Osteocyte (in vitro differentiated cells): ENCODE measurements around the gene IGSF22. TPM values are rescaled to one million over a fixed set of nuclear protein-coding genes. Genes with fewer than 3 reads are reported as not detected.

Source experiments
- DNase-seq: peaks from one replicate; pipeline ENCODE4 v3.0.0; 2021; ENCODE audit warnings: mixed read lengths; ENCODE audit not compliant: unreplicated experiment; ENCODE audit errors: extremely low spot score
- H3K27ac Mint-ChIP-seq: one replicate; pipeline ENCODE4 v1.8.0; 2021; ENCODE audit warnings: mild to moderate bottlenecking, mixed read lengths; ENCODE audit not compliant: unreplicated experiment
- H3K27me3 Mint-ChIP-seq: one replicate; pipeline ENCODE4 v1.8.0; 2021; ENCODE audit warnings: mixed read lengths; ENCODE audit not compliant: unreplicated experiment
- H3K36me3 Mint-ChIP-seq: one replicate; pipeline ENCODE4 v1.8.0; 2021; ENCODE audit warnings: mixed read lengths; ENCODE audit not compliant: unreplicated experiment
- H3K4me1 Mint-ChIP-seq: one replicate; pipeline ENCODE4 v1.8.0; 2021; ENCODE audit warnings: mixed read lengths; ENCODE audit not compliant: unreplicated experiment
- H3K4me3 Mint-ChIP-seq: one replicate; pipeline ENCODE4 v1.8.0; 2021; ENCODE audit warnings: mild to moderate bottlenecking, moderate library complexity, mixed read lengths; ENCODE audit not compliant: unreplicated experiment
- H3K9me3 Mint-ChIP-seq: one replicate; pipeline ENCODE4 v1.8.0; 2021; ENCODE audit warnings: mixed read lengths; ENCODE audit not compliant: unreplicated experiment
- CTCF ChIP-seq: fragments of 200-600 bp; sonication (generic); IDR thresholded peaks from 2 replicates; pipeline ENCODE4 v1.5.0; 2021; ENCODE audit warnings: antibody characterized with exemption, mild to moderate bottlenecking, moderate library complexity
- total RNA-seq: library from RNA; stranded (reverse); gene quantifications from 2 replicates; pipeline ENCODE4 v1.2.1, GENCODE V29; 2021

Gene IGSF22
- total RNA-seq, 1 donor from 2014 or later = not detected

GRCh38 chr11:18704045-18704645 is 21.8 kb downstream of the IGSF22 start:
- no peak overlapping the region for H3K27ac Mint-ChIP-seq
- H3K27me3 Mint-ChIP-seq = peaks cover 23% of the 10 kb centered on the region
- TF ChIP-seq CTCF = no peak
- no peaks in the 10 kb centered on the region for H3K9me3 Mint-ChIP-seq
- H3K4me1 Mint-ChIP-seq = peaks cover 13% of the 10 kb centered on the region
- no peak overlapping the region for H3K4me3 Mint-ChIP-seq
- no peaks in the 10 kb centered on the region for H3K36me3 Mint-ChIP-seq
- no peak for DNase-seq

DNA sequence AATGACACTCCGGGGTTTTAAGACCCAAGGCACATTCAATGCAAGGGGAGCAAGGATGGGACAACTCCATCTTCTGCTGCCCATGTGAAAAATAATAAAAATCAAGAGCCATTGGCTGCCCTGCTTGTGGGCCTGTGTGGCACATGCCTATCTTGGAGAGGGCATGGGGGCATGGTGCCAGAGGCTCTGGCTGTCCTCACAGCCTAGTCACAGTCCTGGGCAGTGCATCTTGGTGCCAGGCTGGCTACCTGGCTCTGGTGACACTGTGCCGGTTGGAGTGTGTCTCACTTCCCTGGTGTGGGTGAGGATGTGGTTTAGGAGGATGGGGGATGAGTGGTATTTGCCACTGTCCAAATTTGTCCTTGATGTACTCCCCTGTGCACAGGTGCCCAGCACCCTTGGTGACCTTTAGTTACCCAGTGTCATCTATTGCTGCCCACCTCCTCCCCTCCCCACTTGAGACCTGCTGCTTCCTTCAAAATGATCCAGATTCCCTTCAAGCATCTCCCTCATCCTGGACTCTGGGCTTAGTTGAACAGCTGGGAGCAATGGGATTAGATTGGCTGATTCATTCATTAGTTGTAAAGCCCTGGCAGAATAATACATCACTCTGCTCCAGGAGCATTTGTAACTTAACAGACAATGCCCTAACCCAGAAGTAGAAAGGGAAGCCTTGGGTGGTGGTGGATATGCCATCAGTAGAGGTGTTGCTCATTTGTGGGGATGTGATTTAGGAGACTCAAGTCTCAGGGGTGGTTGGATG is 22.8 kb downstream of the IGSF22 start:
- H3K9me3 Mint-ChIP-seq = no peaks in the 10 kb centered on the region
- H3K4me3 Mint-ChIP-seq = no peak overlapping the region
- no peak for TF ChIP-seq CTCF
- no peak for DNase-seq
- no peak overlapping the region for H3K27ac Mint-ChIP-seq
- peaks cover 14% of the 10 kb centered on the region for H3K4me1 Mint-ChIP-seq
- no peaks in the 10 kb centered on the region for H3K36me3 Mint-ChIP-seq
- H3K27me3 Mint-ChIP-seq = peaks cover 14% of the 10 kb centered on the region

GRCh38 chr11:18701614-18702216 is 24.3 kb downstream of the IGSF22 start:
- peaks cover 9% of the 10 kb centered on the region for H3K27me3 Mint-ChIP-seq
- DNase-seq = no peak
- TF ChIP-seq CTCF = no peak
- no peak overlapping the region for H3K4me3 Mint-ChIP-seq
- H3K36me3 Mint-ChIP-seq = no peaks in the 10 kb centered on the region
- H3K27ac Mint-ChIP-seq = no peak overlapping the region
- no peaks in the 10 kb centered on the region for H3K9me3 Mint-ChIP-seq
- H3K4me1 Mint-ChIP-seq = peaks cover 16% of the 10 kb centered on the region

DNA sequence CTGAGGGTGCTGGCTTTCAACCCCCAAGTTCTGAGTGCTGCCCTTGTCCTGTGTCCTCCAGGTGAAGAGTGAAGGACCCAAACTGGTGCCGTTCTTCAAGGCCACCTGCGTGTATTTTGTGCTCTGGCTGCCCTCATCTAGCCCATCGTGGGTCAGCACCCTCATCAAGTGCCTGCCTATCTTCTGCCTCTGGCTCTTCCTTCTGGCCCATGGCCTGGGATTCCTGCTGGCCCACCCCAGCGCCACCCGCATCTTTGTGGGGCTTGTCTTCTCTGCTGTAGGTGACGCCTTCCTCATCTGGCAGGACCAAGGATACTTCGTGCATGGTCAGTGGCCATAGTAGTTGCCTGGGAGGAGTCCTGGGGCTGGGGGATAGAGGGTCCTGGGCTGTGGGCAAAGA is 25.1 kb downstream of the IGSF22 start:
- no peaks in the 10 kb centered on the region for H3K9me3 Mint-ChIP-seq
- peaks cover 9% of the 10 kb centered on the region for H3K27me3 Mint-ChIP-seq
- no peak overlapping the region for H3K27ac Mint-ChIP-seq
- no peak overlapping the region for H3K4me3 Mint-ChIP-seq
- no peaks in the 10 kb centered on the region for H3K36me3 Mint-ChIP-seq
- TF ChIP-seq CTCF = no peak
- DNase-seq = no peak
- peaks cover 16% of the 10 kb centered on the region for H3K4me1 Mint-ChIP-seq

- Mint-ChIP-seq H3K27me3 (peaks cover 9% of the 10 kb centered on the region), H3K9me3 (no peaks in the 10 kb centered on the region), H3K4me3 (peak overlapping the region; percentile 77), H3K27ac (no peak overlapping the region), H3K4me1 (peaks cover 16% of the 10 kb centered on the region), H3K36me3 (no peaks in the 10 kb centered on the region)
- DNase-seq = no peak
- TF ChIP-seq CTCF = no peak
Measured at GRCh38 chr11:18700375-18700774, 25.6 kb downstream of the IGSF22 start.
